DOHH2 (cell line): ENCODE data around the gene CA5A.
"Not testable (repeated sequence)": the region's sequence is repeated elsewhere in the genome, so short reads cannot be mapped to it uniquely, and the experiment has no call there.

ENCODE experiments used
- CTCF ChIP-seq: fragments of 200-600 bp; sonication (generic); IDR thresholded peaks from one replicate; pipeline ENCODE4 v1.5.1; 2014; ENCODE audit warnings: antibody characterized with exemption, mild to moderate bottlenecking, low read depth, low read length; ENCODE audit not compliant: poor library complexity, severe bottlenecking
- EZH2phosphoT487 ChIP-seq: fragments of 200-600 bp; sonication (generic); IDR thresholded peaks from 2 replicates; pipeline ENCODE4 v1.6.1; 2017; ENCODE audit warnings: borderline replicate concordance, mild to moderate bottlenecking, antibody characterized with exemption, low read length, moderate library complexity, mixed read lengths

GRCh38 chr16:87879411-87880013 lies 56.8 kb downstream of the CA5A start:
- TF ChIP-seq CTCF, EZH2phosphoT487: not testable (repeated sequence)
